ENCODE data around the gene CELSR3.
A peak's percentile ranks its signal among the peaks of the same experiment; 100 is the strongest.

The CELSR3 gene

DNA sequence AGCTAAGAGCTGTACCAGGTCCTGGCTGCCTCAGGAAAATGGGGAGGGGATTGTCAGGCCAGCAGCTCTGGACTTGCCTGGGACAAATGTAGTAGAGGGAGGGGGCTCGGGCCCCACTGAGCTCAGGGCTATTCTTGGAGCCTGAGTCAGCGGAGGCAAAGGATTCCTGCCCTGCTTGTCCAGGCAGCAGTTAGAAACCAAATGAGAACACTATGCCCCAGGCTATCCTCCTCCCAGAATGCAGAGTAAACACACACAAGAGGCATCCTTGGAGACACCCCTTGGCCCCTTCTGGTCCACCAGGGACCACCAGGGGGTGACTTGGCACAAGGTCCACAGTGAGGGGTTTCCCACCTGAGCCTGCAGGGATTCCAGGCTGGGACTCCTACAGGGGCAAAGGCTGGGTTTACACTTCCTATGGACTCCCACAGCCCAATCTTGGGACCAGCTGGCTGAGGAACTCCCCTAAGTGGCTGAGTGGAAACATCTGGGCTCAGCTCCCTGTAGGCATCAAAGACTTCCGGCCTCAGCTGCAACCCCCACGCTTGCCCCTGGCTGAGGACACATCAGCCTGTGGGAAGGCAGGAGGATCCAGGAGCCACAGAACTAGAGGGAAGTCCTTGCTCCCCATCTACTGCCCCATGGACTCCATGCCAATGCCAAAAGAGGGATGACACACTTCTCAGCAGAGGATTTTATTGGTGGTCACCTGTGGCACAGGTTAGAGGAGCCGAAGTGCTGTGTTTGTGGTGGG is 64.2 kb downstream of the CELSR3 start:
- Mint-ChIP-seq H3K4me3 (peak overlapping the region; percentile 28 to 49 (median 30)), H3K27me3 (ENCODE audit: low read depth) (no peaks in the 10 kb centered on the region), H3K36me3 (ENCODE audit: low read depth) (peaks cover 42% of the 10 kb centered on the region), H3K9me3 (no peaks in the 10 kb centered on the region), H3K4me1 (peaks cover 31% of the 10 kb centered on the region), H3K27ac (peak overlapping the region; percentile 75 to 85 (median 78))
- TF ChIP-seq, protein P1, sequence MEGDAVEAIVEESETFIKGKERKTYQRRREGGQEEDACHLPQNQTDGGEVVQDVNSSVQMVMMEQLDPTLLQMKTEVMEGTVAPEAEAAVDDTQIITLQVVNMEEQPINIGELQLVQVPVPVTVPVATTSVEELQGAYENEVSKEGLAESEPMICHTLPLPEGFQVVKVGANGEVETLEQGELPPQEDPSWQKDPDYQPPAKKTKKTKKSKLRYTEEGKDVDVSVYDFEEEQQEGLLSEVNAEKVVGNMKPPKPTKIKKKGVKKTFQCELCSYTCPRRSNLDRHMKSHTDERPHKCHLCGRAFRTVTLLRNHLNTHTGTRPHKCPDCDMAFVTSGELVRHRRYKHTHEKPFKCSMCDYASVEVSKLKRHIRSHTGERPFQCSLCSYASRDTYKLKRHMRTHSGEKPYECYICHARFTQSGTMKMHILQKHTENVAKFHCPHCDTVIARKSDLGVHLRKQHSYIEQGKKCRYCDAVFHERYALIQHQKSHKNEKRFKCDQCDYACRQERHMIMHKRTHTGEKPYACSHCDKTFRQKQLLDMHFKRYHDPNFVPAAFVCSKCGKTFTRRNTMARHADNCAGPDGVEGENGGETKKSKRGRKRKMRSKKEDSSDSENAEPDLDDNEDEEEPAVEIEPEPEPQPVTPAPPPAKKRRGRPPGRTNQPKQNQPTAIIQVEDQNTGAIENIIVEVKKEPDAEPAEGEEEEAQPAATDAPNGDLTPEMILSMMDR (IDR thresholded peaks at IDR 0.05; ENCODE audit: unreplicated experiment in 3 of 3): no peak

DNA sequence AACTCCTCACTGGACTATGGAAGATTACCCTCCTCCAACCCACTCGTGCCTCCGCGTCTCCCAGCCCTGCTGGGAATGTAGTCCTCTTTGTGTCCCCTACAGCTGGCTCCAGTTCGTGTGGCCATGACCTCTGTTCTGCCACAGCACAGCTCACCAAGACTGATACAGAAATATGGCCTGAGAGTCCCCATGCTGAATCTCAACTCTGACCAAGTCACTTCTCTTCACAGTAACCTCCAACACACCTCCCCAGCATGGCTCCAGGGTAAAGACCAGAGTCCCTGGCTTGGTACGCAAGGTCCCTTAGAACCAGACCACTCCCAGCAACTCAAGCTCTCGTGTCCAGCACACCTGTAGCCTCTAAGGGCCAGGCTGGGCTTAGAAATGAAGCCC is 65.3 kb downstream of the CELSR3 start:
- H3K27ac Mint-ChIP-seq: peak overlapping the region in 2 of 3 experiments; percentile 57 to 78
- peaks cover 33% of the 10 kb centered on the region for H3K36me3 Mint-ChIP-seq (ENCODE audit: low read depth)

DNA sequence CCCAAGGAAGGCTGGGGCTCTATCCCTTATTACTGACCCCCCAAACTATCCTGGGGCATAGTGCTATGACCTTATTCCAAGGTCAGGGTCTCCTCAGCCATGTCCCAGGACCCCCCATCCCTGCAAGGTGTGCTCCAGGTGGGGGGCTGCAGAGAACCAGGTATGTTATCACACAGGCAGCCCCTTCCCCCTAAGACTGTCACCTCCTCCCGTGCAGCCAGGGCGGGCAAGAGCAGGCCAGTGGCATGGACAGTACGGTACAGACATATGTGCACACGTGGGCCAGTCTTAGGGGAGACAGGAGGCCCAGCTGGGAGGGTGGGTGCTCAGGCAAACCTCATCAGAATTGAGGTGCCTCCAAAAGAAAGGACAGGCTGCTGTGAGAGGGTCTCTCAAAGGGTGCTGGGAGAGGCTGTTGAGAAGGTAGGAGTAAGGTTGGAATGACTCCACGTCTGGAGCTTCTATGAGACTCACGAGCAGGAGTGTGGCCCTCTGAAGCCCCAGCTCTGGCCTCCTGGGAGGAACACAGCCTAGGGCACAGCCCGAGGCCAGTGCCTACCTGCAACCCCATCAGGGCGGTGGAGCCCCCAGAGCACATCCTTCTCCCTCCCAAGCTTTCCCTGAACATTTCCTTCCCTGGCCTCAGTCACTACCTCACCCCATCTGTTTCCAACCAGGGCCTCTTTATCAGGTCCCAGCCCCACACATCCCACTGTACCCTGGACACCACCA is 65.8 kb downstream of the CELSR3 start:
- peak overlapping the region in 2 of 3 experiments; percentile 57 to 78 for H3K27ac Mint-ChIP-seq
- no peaks in the 10 kb centered on the region for H3K27me3 Mint-ChIP-seq (ENCODE audit: low read depth)
- H3K9me3 Mint-ChIP-seq: no peaks in the 10 kb centered on the region
- TF ChIP-seq, protein P1 (IDR thresholded peaks at IDR 0.05; ENCODE audit: unreplicated experiment in 3 of 3): no peak
- H3K36me3 Mint-ChIP-seq (ENCODE audit: low read depth): peaks cover 30% of the 10 kb centered on the region
- H3K4me1 Mint-ChIP-seq: peaks cover 31% of the 10 kb centered on the region
- no peak overlapping the region for H3K4me3 Mint-ChIP-seq

More for the DNA sequence above, 65.3 kb downstream of the CELSR3 start:
- TF ChIP-seq, protein P1 (IDR thresholded peaks at IDR 0.05; ENCODE audit: unreplicated experiment in 3 of 3): no peak
- H3K4me1 Mint-ChIP-seq: peaks cover 31% of the 10 kb centered on the region
- H3K27me3 Mint-ChIP-seq (ENCODE audit: low read depth): no peaks in the 10 kb centered on the region
- no peaks in the 10 kb centered on the region for H3K9me3 Mint-ChIP-seq
- H3K4me3 Mint-ChIP-seq: no peak overlapping the region

DNA sequence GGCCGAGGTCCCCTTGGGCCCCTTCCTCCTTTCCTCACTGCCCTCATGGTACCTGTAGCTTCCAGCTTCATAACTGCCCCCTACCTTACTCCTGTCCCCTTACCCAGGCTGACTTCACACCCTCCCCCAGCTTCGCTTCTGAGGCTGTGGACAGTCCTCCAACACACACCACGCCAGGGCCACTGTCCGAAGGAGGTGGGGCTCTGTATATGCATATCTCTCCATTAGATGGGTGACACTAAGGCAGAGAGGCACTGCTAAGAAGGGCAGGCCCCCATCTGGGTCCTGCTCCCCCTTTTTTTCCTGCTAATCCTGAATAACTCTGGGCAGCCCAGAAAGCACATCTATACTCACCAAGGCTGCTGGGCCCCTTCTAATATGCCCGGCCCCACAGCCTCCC is 66.5 kb downstream of the CELSR3 start:
- Mint-ChIP-seq H3K36me3 (ENCODE audit: low read depth) (peaks cover 30% of the 10 kb centered on the region), H3K27me3 (ENCODE audit: low read depth) (no peaks in the 10 kb centered on the region), H3K4me3 (peak overlapping the region in 1 of 3 experiments; percentile 14), H3K9me3 (no peaks in the 10 kb centered on the region), H3K27ac (peak overlapping the region; percentile 41 to 57 (median 46)), H3K4me1 (peaks cover 31% of the 10 kb centered on the region)
- TF ChIP-seq, protein P1 (IDR thresholded peaks at IDR 0.05; ENCODE audit: unreplicated experiment in 3 of 3): no peak

DNA sequence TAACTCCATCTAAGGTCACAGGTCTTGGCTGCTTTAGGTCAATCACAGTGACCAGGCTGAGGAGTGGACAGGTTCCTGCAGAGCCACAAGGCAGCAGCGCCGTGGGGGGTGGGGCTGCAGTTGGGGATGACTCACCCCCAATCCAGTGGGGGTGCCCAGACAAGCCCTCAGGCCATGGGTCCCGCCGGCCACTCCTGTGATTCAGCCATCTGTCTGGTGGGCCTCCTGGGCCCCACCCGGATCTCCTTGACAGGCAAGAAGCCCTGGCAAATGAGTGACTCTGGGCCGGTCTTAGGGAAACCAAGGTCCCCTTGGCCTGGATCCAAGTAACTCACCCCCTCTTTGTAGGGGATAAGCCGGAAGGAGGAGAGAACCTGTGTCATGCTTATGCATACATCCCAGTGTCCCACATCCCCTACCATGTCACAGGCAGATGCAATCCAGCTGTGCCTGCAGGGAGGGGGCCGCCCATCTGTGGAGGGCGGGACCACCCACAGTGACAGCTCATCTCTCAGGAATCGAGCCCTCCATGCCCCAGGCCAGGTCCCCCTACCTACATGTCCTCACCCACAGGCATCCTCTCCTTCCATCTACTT is 67.1 kb downstream of the CELSR3 start:
- Mint-ChIP-seq H3K9me3 (no peaks in the 10 kb centered on the region), H3K27me3 (ENCODE audit: low read depth) (no peaks in the 10 kb centered on the region), H3K36me3 (ENCODE audit: low read depth) (peaks cover 26% of the 10 kb centered on the region), H3K4me1 (peaks cover 31% of the 10 kb centered on the region), H3K4me3 (no peak overlapping the region), H3K27ac (peak overlapping the region; percentile 41 to 57 (median 46))
- TF ChIP-seq, protein P1 (IDR thresholded peaks at IDR 0.05; ENCODE audit: unreplicated experiment in 3 of 3): no peak

All from nephron (organoid).